WTC11 (cell line): ENCODE results near the gene LAMA2. TPM values are rescaled to one million over a fixed set of nuclear protein-coding genes. Genes with fewer than 3 reads are reported as not detected.

Experiments
- ATAC-seq: fragments of 200-7000 bp; cut with Tn5 transposase; 2 replicates; pipeline ENCODE4 v1.10.0; 2021; ENCODE audit warnings: mild to moderate bottlenecking, moderate library complexity
- CTCF ChIA-PET: fragments of 300-600 bp; sonication (Branson Sonifier 250); formaldehyde crosslinking; loops from one replicate; lab custom pipeline; 2021; ENCODE audit warnings: antibody characterized with exemption; lab: Charles Lee
- POLR2A ChIA-PET: fragments of 350-600 bp; sonication (Branson Sonifier 250); formaldehyde crosslinking; loops from one replicate; lab custom pipeline; 2021; ENCODE audit warnings: antibody characterized with exemption; lab: Charles Lee
- DNase-seq: peaks from one replicate; pipeline ENCODE4 v3.0.0; 2021; ENCODE audit warnings: low spot score
- H3K27ac Mint-ChIP-seq: 2 replicates; pipeline ENCODE4 v1.8.0; 2021; ENCODE audit warnings: mixed read lengths
- H3K27me3 Mint-ChIP-seq: 2 replicates; pipeline ENCODE4 v1.8.0; 2021; ENCODE audit warnings: low read depth, mild to moderate bottlenecking, moderate library complexity, mixed read lengths
- H3K36me3 Mint-ChIP-seq: 2 replicates; pipeline ENCODE4 v1.8.0; 2021; ENCODE audit warnings: mixed read lengths
- H3K4me1 Mint-ChIP-seq: 2 replicates; pipeline ENCODE4 v1.8.0; 2022; ENCODE audit warnings: mixed read lengths
- H3K4me3 Mint-ChIP-seq: 2 replicates; pipeline ENCODE4 v1.8.0; 2021; ENCODE audit warnings: mild to moderate bottlenecking, moderate library complexity, mixed read lengths
- H3K9me3 Mint-ChIP-seq: 2 replicates; pipeline ENCODE4 v1.8.0; 2021; ENCODE audit warnings: mixed read lengths
- E2F1 ChIP-seq: sonication (generic); formaldehyde crosslinking; IDR thresholded peaks from 2 replicates; pipeline ENCODE4 v1.8.0; 2022; ENCODE audit warnings: mild to moderate bottlenecking, missing genetic modification reagents
- ELF4 ChIP-seq: sonication (generic); formaldehyde crosslinking; IDR thresholded peaks from 2 replicates; pipeline ENCODE4 v1.8.1; 2022; ENCODE audit warnings: low read depth, mild to moderate bottlenecking, moderate library complexity, missing genetic modification reagents
- ERG ChIP-seq: fragments of 250-450 bp; sonication (Bioruptor Pico); IDR thresholded peaks from 2 replicates; pipeline ENCODE4 v1.8.0; 2021; ENCODE audit warnings: mild to moderate bottlenecking
- HMGA2 ChIP-seq: fragments of 250-450 bp; sonication (Bioruptor Pico); IDR thresholded peaks from 2 replicates; pipeline ENCODE4 v1.4.0; 2021; ENCODE audit warnings: mild to moderate bottlenecking, moderate library complexity
- IRF2 ChIP-seq: sonication (generic); formaldehyde crosslinking; IDR thresholded peaks from 2 replicates; pipeline ENCODE4 v1.8.0; 2022; ENCODE audit warnings: low read depth, missing genetic modification reagents, borderline replicate concordance
- JAZF1 ChIP-seq: fragments of 250-450 bp; sonication (Bioruptor Pico); IDR thresholded peaks from 2 replicates; pipeline ENCODE4 v1.9.0; 2021; ENCODE audit warnings: moderate library complexity, mild to moderate bottlenecking, inconsistent platforms
- JUN ChIP-seq: sonication (generic); formaldehyde crosslinking; IDR thresholded peaks from 2 replicates; pipeline ENCODE4 v1.8.0; 2023; ENCODE audit warnings: mild to moderate bottlenecking, missing genetic modification reagents
- MXD4 ChIP-seq: fragments of 250-450 bp; sonication (Bioruptor Pico); IDR thresholded peaks from 2 replicates; pipeline ENCODE4 v1.8.0; 2021; ENCODE audit warnings: mild to moderate bottlenecking, moderate library complexity, borderline replicate concordance
- NFE2L1 ChIP-seq: sonication (generic); formaldehyde crosslinking; IDR thresholded peaks from 2 replicates; pipeline ENCODE4 v1.8.1; 2023; ENCODE audit warnings: missing genetic modification reagents
- RELA ChIP-seq: sonication (generic); formaldehyde crosslinking; IDR thresholded peaks from 2 replicates; pipeline ENCODE4 v1.8.1; 2022; ENCODE audit warnings: missing genetic modification reagents, mild to moderate bottlenecking, borderline replicate concordance
- SMAD4 ChIP-seq: sonication (generic); formaldehyde crosslinking; IDR thresholded peaks from 2 replicates; pipeline ENCODE4 v1.8.0; 2022; ENCODE audit warnings: mild to moderate bottlenecking, missing genetic modification reagents
- SOX15 ChIP-seq: fragments of 250-450 bp; sonication (Bioruptor Pico); IDR thresholded peaks from 2 replicates; pipeline ENCODE4 v1.9.0; 2021; ENCODE audit warnings: mild to moderate bottlenecking
- SP1 ChIP-seq: sonication (generic); formaldehyde crosslinking; conservative IDR thresholded peaks from 2 replicates; pipeline ENCODE4 v1.8.1; 2022; ENCODE audit warnings: missing genetic modification reagents
- TP53 ChIP-seq: sonication (generic); formaldehyde crosslinking; IDR thresholded peaks from 2 replicates; pipeline ENCODE4 v1.8.1; 2023; ENCODE audit warnings: mild to moderate bottlenecking, missing genetic modification reagents
- USF1 ChIP-seq: sonication (generic); formaldehyde crosslinking; IDR thresholded peaks from 2 replicates; pipeline ENCODE4 v1.8.0; 2022; ENCODE audit warnings: mild to moderate bottlenecking, missing genetic modification reagents
- ZBTB21 ChIP-seq: sonication (generic); formaldehyde crosslinking; IDR thresholded peaks from 2 replicates; pipeline ENCODE4 v1.8.1; 2023; ENCODE audit warnings: mild to moderate bottlenecking, missing genetic modification reagents, borderline replicate concordance
- ZNF121 ChIP-seq: sonication (generic); formaldehyde crosslinking; IDR thresholded peaks from 2 replicates; pipeline ENCODE4 v1.8.0; 2023; ENCODE audit warnings: missing genetic modification reagents
- ZNF263 ChIP-seq: sonication (generic); formaldehyde crosslinking; IDR thresholded peaks from 2 replicates; pipeline ENCODE4 v1.8.1; 2022; ENCODE audit warnings: low read depth, mild to moderate bottlenecking, moderate library complexity, missing genetic modification reagents
- ZNF396 ChIP-seq: fragments of 250-450 bp; sonication (Bioruptor Pico); IDR thresholded peaks from 2 replicates; pipeline ENCODE4 v1.8.0; 2021; ENCODE audit warnings: mild to moderate bottlenecking, moderate library complexity, borderline replicate concordance
- ZNF423 ChIP-seq: fragments of 250-450 bp; sonication (Bioruptor Pico); IDR thresholded peaks from 2 replicates; pipeline ENCODE4 v2.1.2; 2022; ENCODE audit warnings: mild to moderate bottlenecking, moderate library complexity
- ZNF671 ChIP-seq: fragments of 250-450 bp; sonication (Bioruptor Pico); IDR thresholded peaks from 2 replicates; pipeline ENCODE4 v1.8.0; 2021; ENCODE audit warnings: mild to moderate bottlenecking
- total RNA-seq: library from RNA; stranded (reverse); gene quantifications from 3 replicates; pipeline ENCODE4 v1.2.3, GENCODE V29; 2021
- TF ChIP-seq, protein P1 (sequence below): fragments of 250-450 bp; sonication (Bioruptor Pico); IDR thresholded peaks from 2 replicates; pipeline ENCODE4 v1.9.0; 2021; ENCODE audit warnings: moderate library complexity, mild to moderate bottlenecking, inconsistent platforms, borderline replicate concordance
- TF ChIP-seq, protein P2 (sequence below): sonication (generic); formaldehyde crosslinking; IDR thresholded peaks from 2 replicates; pipeline ENCODE4 v1.8.1; 2023; ENCODE audit warnings: mild to moderate bottlenecking, missing genetic modification reagents, moderate library complexity
- TF ChIP-seq, protein P3 (sequence below): sonication (generic); formaldehyde crosslinking; IDR thresholded peaks from 2 replicates; pipeline ENCODE4 v1.8.0; 2023; ENCODE audit warnings: missing genetic modification reagents, mild to moderate bottlenecking, borderline replicate concordance
- TF ChIP-seq, protein P4 (sequence below): sonication (generic); formaldehyde crosslinking; IDR thresholded peaks from 2 replicates; pipeline ENCODE4 v1.8.1; 2022; ENCODE audit warnings: missing genetic modification reagents, borderline replicate concordance

The LAMA2 gene
- total RNA-seq, 1 experiment from 2014 or later = 6.6 TPM

DNA sequence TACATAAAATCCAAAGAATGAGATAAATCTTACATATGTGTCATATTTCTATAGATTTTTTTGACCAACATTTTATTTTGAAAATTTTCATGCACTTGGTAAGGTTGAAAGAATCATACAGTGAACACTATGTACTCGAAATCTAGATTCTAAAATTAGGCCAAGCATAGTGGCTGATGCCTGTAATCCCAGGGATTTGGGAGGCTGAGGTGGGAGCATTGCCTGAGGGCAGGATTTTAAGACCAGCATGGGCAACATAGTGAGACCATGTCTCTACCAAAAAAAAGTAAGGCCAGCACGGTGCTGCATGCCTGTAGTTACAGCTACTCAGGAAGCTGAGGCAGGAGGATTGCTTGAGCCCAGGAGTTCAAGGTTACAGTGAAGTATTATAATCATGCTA, 158.6 kb downstream of the LAMA2 start:
- H3K27ac Mint-ChIP-seq = no peak overlapping the region
- no peak overlapping the region for H3K4me3 Mint-ChIP-seq
- H3K36me3 Mint-ChIP-seq = peaks cover 6% of the 10 kb centered on the region
- ATAC-seq (no peak), DNase-seq (no peak)
- POLR2A ChIA-PET = no interaction called here
- CTCF ChIA-PET = no interaction called here
- peaks cover 5% of the 10 kb centered on the region for H3K4me1 Mint-ChIP-seq
- TF ChIP-seq ZNF121 (CRISPR knock-in tag) (no peak), ZNF671 (CRISPR knock-in tag) (no peak), ELF4 (CRISPR knock-in tag) (no peak), TP53 (CRISPR knock-in tag) (no peak), SMAD4 (CRISPR knock-in tag) (no peak), ERG (CRISPR knock-in tag) (no peak), RELA (no peak), ZNF423 (CRISPR knock-in tag) (no peak), HMGA2 (no peak), JUN (CRISPR knock-in tag) (no peak), MXD4 (no peak), JAZF1 (no peak), ZNF396 (no peak), IRF2 (CRISPR knock-in tag) (no peak), SOX15 (CRISPR knock-in tag) (no peak)
- TF ChIP-seq, protein P1, sequence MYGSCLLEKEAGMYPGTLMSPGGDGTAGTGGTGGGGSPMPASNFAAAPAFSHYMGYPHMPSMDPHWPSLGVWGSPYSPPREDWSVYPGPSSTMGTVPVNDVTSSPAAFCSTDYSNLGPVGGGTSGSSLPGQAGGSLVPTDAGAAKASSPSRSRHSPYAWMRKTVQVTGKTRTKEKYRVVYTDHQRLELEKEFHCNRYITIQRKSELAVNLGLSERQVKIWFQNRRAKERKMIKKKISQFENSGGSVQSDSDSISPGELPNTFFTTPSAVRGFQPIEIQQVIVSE = no peak
- TF ChIP-seq, protein P2, sequence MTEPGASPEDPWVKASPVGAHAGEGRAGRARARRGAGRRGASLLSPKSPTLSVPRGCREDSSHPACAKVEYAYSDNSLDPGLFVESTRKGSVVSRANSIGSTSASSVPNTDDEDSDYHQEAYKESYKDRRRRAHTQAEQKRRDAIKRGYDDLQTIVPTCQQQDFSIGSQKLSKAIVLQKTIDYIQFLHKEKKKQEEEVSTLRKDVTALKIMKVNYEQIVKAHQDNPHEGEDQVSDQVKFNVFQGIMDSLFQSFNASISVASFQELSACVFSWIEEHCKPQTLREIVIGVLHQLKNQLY = no peak
- TF ChIP-seq, protein P3, sequence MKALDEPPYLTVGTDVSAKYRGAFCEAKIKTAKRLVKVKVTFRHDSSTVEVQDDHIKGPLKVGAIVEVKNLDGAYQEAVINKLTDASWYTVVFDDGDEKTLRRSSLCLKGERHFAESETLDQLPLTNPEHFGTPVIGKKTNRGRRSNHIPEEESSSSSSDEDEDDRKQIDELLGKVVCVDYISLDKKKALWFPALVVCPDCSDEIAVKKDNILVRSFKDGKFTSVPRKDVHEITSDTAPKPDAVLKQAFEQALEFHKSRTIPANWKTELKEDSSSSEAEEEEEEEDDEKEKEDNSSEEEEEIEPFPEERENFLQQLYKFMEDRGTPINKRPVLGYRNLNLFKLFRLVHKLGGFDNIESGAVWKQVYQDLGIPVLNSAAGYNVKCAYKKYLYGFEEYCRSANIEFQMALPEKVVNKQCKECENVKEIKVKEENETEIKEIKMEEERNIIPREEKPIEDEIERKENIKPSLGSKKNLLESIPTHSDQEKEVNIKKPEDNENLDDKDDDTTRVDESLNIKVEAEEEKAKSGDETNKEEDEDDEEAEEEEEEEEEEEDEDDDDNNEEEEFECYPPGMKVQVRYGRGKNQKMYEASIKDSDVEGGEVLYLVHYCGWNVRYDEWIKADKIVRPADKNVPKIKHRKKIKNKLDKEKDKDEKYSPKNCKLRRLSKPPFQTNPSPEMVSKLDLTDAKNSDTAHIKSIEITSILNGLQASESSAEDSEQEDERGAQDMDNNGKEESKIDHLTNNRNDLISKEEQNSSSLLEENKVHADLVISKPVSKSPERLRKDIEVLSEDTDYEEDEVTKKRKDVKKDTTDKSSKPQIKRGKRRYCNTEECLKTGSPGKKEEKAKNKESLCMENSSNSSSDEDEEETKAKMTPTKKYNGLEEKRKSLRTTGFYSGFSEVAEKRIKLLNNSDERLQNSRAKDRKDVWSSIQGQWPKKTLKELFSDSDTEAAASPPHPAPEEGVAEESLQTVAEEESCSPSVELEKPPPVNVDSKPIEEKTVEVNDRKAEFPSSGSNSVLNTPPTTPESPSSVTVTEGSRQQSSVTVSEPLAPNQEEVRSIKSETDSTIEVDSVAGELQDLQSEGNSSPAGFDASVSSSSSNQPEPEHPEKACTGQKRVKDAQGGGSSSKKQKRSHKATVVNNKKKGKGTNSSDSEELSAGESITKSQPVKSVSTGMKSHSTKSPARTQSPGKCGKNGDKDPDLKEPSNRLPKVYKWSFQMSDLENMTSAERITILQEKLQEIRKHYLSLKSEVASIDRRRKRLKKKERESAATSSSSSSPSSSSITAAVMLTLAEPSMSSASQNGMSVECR (CRISPR knock-in tag) = no peak
- H3K9me3 Mint-ChIP-seq = peaks cover 26% of the 10 kb centered on the region
- no peaks in the 10 kb centered on the region; the same call in 1 of the 2 replicates for H3K27me3 Mint-ChIP-seq

DNA sequence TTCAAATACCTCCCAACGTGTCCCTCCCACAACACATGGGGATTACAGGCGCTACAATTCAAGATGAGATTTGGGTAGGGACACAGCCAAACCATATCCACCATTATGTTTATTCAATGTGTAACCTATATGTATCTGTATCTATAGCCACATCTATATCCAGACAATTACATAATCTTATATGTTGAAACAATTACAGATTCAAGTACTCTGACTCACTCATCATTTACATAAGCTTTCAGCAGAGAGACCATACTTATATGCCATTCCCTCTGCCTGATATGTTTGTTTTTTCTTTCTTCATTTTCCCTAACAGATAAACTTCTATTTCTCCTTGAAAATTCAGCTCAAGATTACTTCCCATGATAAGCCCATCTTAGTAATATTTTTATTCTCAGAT, 163.6 kb downstream of the LAMA2 start:
- Mint-ChIP-seq H3K36me3 (peaks cover 6% of the 10 kb centered on the region), H3K27me3 (no peaks in the 10 kb centered on the region), H3K9me3 (peaks cover 15% of the 10 kb centered on the region), H3K27ac (no peak overlapping the region), H3K4me1 (no peaks in the 10 kb centered on the region), H3K4me3 (no peak overlapping the region)
- CTCF ChIA-PET = no interaction called here
- no peak for ATAC-seq
- no peak for TF ChIP-seq NFE2L1 (CRISPR knock-in tag)
- no peak for TF ChIP-seq ZNF263 (CRISPR knock-in tag)
- no peak for TF ChIP-seq SP1 (CRISPR knock-in tag)
- no peak for TF ChIP-seq E2F1 (CRISPR knock-in tag)
- TF ChIP-seq, protein P4, sequence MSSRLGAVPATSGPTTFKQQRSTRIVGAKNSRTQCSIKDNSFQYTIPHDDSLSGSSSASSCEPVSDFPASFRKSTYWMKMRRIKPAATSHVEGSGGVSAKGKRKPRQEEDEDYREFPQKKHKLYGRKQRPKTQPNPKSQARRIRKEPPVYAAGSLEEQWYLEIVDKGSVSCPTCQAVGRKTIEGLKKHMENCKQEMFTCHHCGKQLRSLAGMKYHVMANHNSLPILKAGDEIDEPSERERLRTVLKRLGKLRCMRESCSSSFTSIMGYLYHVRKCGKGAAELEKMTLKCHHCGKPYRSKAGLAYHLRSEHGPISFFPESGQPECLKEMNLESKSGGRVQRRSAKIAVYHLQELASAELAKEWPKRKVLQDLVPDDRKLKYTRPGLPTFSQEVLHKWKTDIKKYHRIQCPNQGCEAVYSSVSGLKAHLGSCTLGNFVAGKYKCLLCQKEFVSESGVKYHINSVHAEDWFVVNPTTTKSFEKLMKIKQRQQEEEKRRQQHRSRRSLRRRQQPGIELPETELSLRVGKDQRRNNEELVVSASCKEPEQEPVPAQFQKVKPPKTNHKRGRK (CRISPR knock-in tag) = no peak
- TF ChIP-seq ZNF396 = no peak
- TF ChIP-seq USF1 (CRISPR knock-in tag) = no peak
- TF ChIP-seq, protein P2 = no peak
- TF ChIP-seq ZBTB21 (CRISPR knock-in tag) = no peak
- no peak for TF ChIP-seq JUN (CRISPR knock-in tag)
- POLR2A ChIA-PET = no interaction called here
- DNase-seq = no peak
